HK-2 (cell line): ENCODE results near the gene RETREG3.
"Not testable (repeated sequence)": the region's sequence is repeated elsewhere in the genome, so short reads cannot be mapped to it uniquely, and the experiment has no call there.

Experiments used
- DNase-seq: peaks from one replicate; pipeline ENCODE4 v3.0.0-alpha.2; 2018; ENCODE audit not compliant: unreplicated experiment

Gene RETREG3

GRCh38 chr17:42609182-42609813 is at the start of gene RETREG3, which contains the start of gene TUBG1:
Gene RETREG3, minus strand, starts transcription at chr17:42609374. Its CDS starts 50 bp downstream, at chr17:42609324.
Gene TUBG1, plus strand, starts transcription at chr17:42609683. Its CDS starts 55 bp downstream, at chr17:42609738.
- DNase-seq, result peak; percentile 99

GRCh38 chr17:42657824-42658588 is 48.8 kb upstream of the RETREG3 start:
- DNase-seq, result no peak

GRCh38 chr17:42655528-42655927 is 46.4 kb upstream of the RETREG3 start:
- peak; percentile 48 for DNase-seq

- DNase-seq, result no peak
Observed at GRCh38 chr17:42653179-42654124, 44.3 kb upstream of the RETREG3 start.

- no peak for DNase-seq
Observed at GRCh38 chr17:42651392-42651791, 42.2 kb upstream of the RETREG3 start.

- peak; percentile 22 for DNase-seq
Observed at GRCh38 chr17:42647778-42648177, 38.6 kb upstream of the RETREG3 start.

GRCh38 chr17:42642336-42642735 is 33.2 kb upstream of the RETREG3 start:
- DNase-seq, result no peak

GRCh38 chr17:42640121-42640520 is 30.9 kb upstream of the RETREG3 start:
- no peak for DNase-seq

- no peak for DNase-seq
Observed at GRCh38 chr17:42639525-42640113, 30.4 kb upstream of the RETREG3 start.

- DNase-seq, result no peak
Observed at GRCh38 chr17:42632949-42633444, 23.8 kb upstream of the RETREG3 start.

- DNase-seq, result no peak
Observed at GRCh38 chr17:42629411-42630009, 20.3 kb upstream of the RETREG3 start.

GRCh38 chr17:42627032-42627764 is 18.0 kb upstream of the RETREG3 start:
- not testable (repeated sequence) for DNase-seq

- no peak for DNase-seq
Observed at GRCh38 chr17:42623732-42624596, 14.8 kb upstream of the RETREG3 start.

- no peak for DNase-seq
Observed at GRCh38 chr17:42623271-42623670, 14.1 kb upstream of the RETREG3 start.

- DNase-seq, result not testable (repeated sequence)
Observed at GRCh38 chr17:42621987-42622386, 12.8 kb upstream of the RETREG3 start.

- peak; percentile 45 for DNase-seq
Observed at GRCh38 chr17:42618442-42619150, 9.4 kb upstream of the RETREG3 start.

GRCh38 chr17:42617956-42618431 is 8.8 kb upstream of the RETREG3 start:
- no peak for DNase-seq

- no peak for DNase-seq
Observed at GRCh38 chr17:42613699-42614295, 4.6 kb upstream of the RETREG3 start.
